Transverse colon (tissue), 4 donors: ENCODE results near the gene SCAMP1. TPM values are rescaled to one million over a fixed set of nuclear protein-coding genes. Genes with fewer than 3 reads are reported as not detected.
"Not testable (repeated sequence)": the region's sequence is repeated elsewhere in the genome, so short reads cannot be mapped to it uniquely, and the experiment has no call there.

Experiments
- DNase-seq: peaks from one replicate; pipeline ENCODE4 v3.0.0-alpha.2; 2019
- H3K27ac ChIP-seq, 4 donors: fragments of 200-600 bp; sonication (generic); 2 replicates each; pipeline ENCODE4 v1.5.1; 2016 to 2018; ENCODE audit warnings: inconsistent platforms in 4 of 4
- H3K27me3 ChIP-seq: fragments of 200-600 bp; sonication (generic); 2 replicates; pipeline ENCODE4 v1.5.1; 2017; ENCODE audit warnings: inconsistent platforms
- H3K36me3 ChIP-seq, 4 donors: fragments of 200-600 bp; sonication (generic); 2 replicates each; pipeline ENCODE4 v1.5.1; 2017 to 2019; ENCODE audit warnings: inconsistent platforms in 4 of 4
- H3K4me1 ChIP-seq, 4 donors: fragments of 200-600 bp; sonication (generic); 2 replicates each; pipeline ENCODE4 v1.5.1; 2017 to 2020; ENCODE audit warnings: inconsistent platforms in 4 of 4
- H3K4me3 ChIP-seq, 4 donors: fragments of 200-600 bp; sonication (generic); 1 replicate in 1 of 4; 2 replicates in 3 of 4; pipeline versions ENCODE4 v1.5.1 to v1.6.1; 2017 to 2019; ENCODE audit warnings: inconsistent platforms in 4 of 4
- H3K9me3 ChIP-seq, 2 donors: fragments of 200-600 bp; sonication (generic); 2 replicates each; pipeline ENCODE4 v1.5.1; 2017 to 2019; ENCODE audit warnings: inconsistent platforms in 2 of 2
- CTCF ChIP-seq, 5 experiments: fragments of 200-600 bp in 3 of 5; fragments of 450-650 bp in 2 of 5; sonication (generic) in 3 of 5; IDR thresholded peaks; 1 replicate in 2 of 5; 2 replicates in 3 of 5; pipeline ENCODE4 v1.5.1; 2016 to 2017; ENCODE audit warnings: antibody characterized with exemption in 5 of 5, inconsistent platforms in 3 of 5, mild to moderate bottlenecking in 2 of 5, moderate library complexity in 1 of 5
- EP300 ChIP-seq: sonication (generic); formaldehyde crosslinking; IDR thresholded peaks from one replicate; pipeline ENCODE4 v1.6.1; 2017; ENCODE audit warnings: antibody characterized with exemption, low read depth
- POLR2A ChIP-seq: fragments of 450-650 bp; IDR thresholded peaks from one replicate; pipeline ENCODE4 v1.6.1; 2016; ENCODE audit warnings: antibody characterized with exemption, mild to moderate bottlenecking, moderate library complexity
- POLR2AphosphoS5 ChIP-seq, 3 donors: sonication (generic); formaldehyde crosslinking; IDR thresholded peaks; one replicate each; pipeline ENCODE4 v1.6.1; 2016; ENCODE audit warnings: antibody characterized with exemption in 3 of 3
- WGBS, 2 donors: methylation state at CpG; one replicate each; pipeline ENCODE4 v1.1.5; 2018; ENCODE audit warnings: low coverage in 1 of 2; 5-methylcytosine and 5-hydroxymethylcytosine counted together
- in situ Hi-C, 4 donors: fragments of 200-750 bp; cut with MboI; loops; one replicate each; pipeline versions ENCODE4 v1.15.0 to v1.15.1; 2017; ENCODE audit warnings: low sequenced_read_pairs in 3 of 4, low pct_ligation_motif_present in 1 of 4, low pct_unique_long_range_greater_than_20kb in 1 of 4
- intact Hi-C: fragments of 100-400 bp; cut with DNase I; formaldehyde crosslinking; loops from one replicate; pipeline ENCODE4 v1.15.1; 2023; ENCODE audit warnings: low total_unique reads
- total RNA-seq, 4 donors: library from RNA; depleted of rRNA; stranded (reverse); fragments of >200 nt; gene quantifications; one replicate each; pipeline ENCODE4 v1.1.0, GENCODE V29; 2016

SCAMP1 gene
- total RNA-seq, 4 donors from 2014 or later = 10.5 to 24.7 (median 21.8) TPM

DNA sequence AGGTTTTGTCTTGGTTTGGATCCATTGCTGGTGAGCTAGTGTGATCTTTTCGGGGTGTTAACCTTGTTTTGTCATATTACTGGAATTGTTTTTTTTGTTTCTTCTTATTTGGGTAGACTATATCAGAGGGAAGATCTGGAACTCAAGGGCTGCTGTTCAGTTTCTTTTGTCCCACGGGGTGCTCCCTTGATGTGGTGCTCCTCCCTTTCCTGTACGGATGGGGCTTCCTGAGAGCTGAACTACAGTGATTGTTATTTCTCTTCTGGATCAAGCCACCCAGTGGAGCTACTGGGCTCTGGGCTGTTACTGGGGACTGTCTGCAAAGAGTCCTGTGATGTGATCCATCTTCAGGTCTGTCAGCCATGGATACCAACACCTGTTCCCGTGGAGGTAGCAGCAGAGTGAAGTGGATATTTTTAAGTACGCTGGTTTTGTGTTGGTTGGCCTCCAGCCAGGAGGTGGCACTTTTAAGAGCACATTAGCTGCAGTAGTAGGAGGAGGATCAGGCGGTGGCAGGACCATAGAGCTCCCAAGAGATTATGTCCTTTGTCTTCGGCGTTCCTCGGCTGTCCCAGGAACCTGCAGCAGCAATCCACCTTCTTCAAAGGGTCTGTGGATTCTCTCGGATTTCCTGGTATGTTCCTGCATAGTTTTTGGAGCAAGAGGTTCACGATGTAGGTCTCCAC is 27.2 kb downstream of the SCAMP1 start:
- no peaks in the 10 kb centered on the region for H3K4me1 ChIP-seq
- no peak for DNase-seq
- TF ChIP-seq EP300 (no peak), CTCF (IDR thresholded peaks at IDR 0.05) (no peak), POLR2A (no peak), POLR2AphosphoS5 (IDR thresholded peaks at IDR 0.05) (no peak)
- H3K36me3 ChIP-seq = no peaks in the 10 kb centered on the region
- peaks cover 7 to 12% of the 10 kb centered on the region in 2 donors for H3K9me3 ChIP-seq
- intact Hi-C loops (no loop called here), in situ Hi-C loops (no loop called here)
- no peak overlapping the region for H3K4me3 ChIP-seq
- no peak overlapping the region for H3K27ac ChIP-seq
- 73 to 94% methylated on average over 3 to 11 of the region's 11 CpGs for WGBS, 2 donors
- no peaks in the 10 kb centered on the region for H3K27me3 ChIP-seq

DNA sequence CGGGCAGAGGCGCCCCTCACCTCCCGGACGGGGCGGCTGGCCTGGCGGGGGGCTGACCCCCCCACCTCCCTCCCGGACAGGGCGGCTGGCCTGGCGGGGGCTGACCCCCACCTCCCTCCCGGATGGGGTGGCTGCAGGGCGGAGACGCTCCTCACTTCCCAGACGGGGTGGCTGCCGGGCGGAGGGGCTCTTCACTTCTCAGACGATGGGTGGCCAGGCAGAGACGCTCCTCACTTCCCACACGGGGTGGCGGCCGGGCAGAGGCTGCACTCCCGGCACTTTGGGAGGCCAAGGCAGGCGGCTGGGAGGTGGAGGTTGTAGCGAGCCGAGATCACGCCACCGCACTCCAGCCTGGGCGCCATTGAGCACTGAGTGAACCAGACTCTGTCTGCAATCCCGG is 30.9 kb downstream of the SCAMP1 start:
- in situ Hi-C loops = not testable (repeated sequence)
- 100% methylated on average over 1 of the region's 28 CpGs; no CpG with 5 or more reads in 1 of the 2 donors for WGBS, 2 donors

GRCh38 chr5:78397831-78398230 is 37.4 kb downstream of the SCAMP1 start:
- WGBS, 2 donors = 71 to 86% methylated on average over 2 of the region's 2 CpGs
- in situ Hi-C loops = no loop called here
- TF ChIP-seq CTCF (IDR thresholded peaks at IDR 0.05) (no peak), POLR2AphosphoS5 (IDR thresholded peaks at IDR 0.05) (no peak), POLR2A (no peak), EP300 (no peak)

More for the DNA sequence above, 30.9 kb downstream of the SCAMP1 start:
- DNase-seq, H3K4me3 ChIP-seq, H3K27ac ChIP-seq, H3K27me3 ChIP-seq, H3K36me3 ChIP-seq, H3K4me1 ChIP-seq, H3K9me3 ChIP-seq, intact Hi-C loops: not testable (repeated sequence)

GRCh38 chr5:78399116-78399515 is 38.7 kb downstream of the SCAMP1 start:
- TF ChIP-seq CTCF (IDR thresholded peaks at IDR 0.05) (no peak), POLR2AphosphoS5 (IDR thresholded peaks at IDR 0.05) (no peak), POLR2A (no peak), EP300 (no peak)
- DNase-seq = no peak
- Histone ChIP-seq H3K27ac (no peak overlapping the region), H3K36me3 (no peaks in the 10 kb centered on the region), H3K27me3 (no peaks in the 10 kb centered on the region), H3K9me3 (no peaks in the 10 kb centered on the region), H3K4me3 (no peak overlapping the region), H3K4me1 (no peaks in the 10 kb centered on the region)
- in situ Hi-C loops = no loop called here
- intact Hi-C loops = no loop called here

More at GRCh38 chr5:78397831-78398230, 37.4 kb downstream of the SCAMP1 start:
- H3K4me1 ChIP-seq = no peaks in the 10 kb centered on the region
- intact Hi-C loops = no loop called here
- no peak overlapping the region for H3K4me3 ChIP-seq
- H3K36me3 ChIP-seq = no peaks in the 10 kb centered on the region
- H3K27me3 ChIP-seq = no peaks in the 10 kb centered on the region
- DNase-seq = no peak
- H3K27ac ChIP-seq = no peak overlapping the region
- H3K9me3 ChIP-seq = no peaks in the 10 kb centered on the region
